Stimulated activated effector memory CD8-positive, alpha-beta T cell treated with anti-CD3 and anti-CD28 coated beads, Interleukin-12 subunit alpha, Interleukin-12 subunit beta, amount 100 ng/mL, for 72 hours (primary cell): ENCODE data around the gene PALLD.
"Not testable (repeated sequence)": the region's sequence is repeated elsewhere in the genome, so short reads cannot be mapped to it uniquely, and the experiment has no call there.

Experiments used
- ATAC-seq: fragments of 150-1000 bp; cut with Tn5 transposase; 2 replicates; pipeline ENCODE4 v1.10.0; 2021
- DNase-seq, 2 donors: peaks; one replicate each; pipeline ENCODE4 v3.0.0; 2021 to 2022; ENCODE audit warnings: low spot score in 2 of 2
- H3K27ac Mint-ChIP-seq: one replicate; pipeline ENCODE4 v1.8.0; 2022; ENCODE audit warnings: mild to moderate bottlenecking, mixed read lengths
- H3K36me3 Mint-ChIP-seq: one replicate; pipeline ENCODE4 v1.8.0; 2022; ENCODE audit warnings: mild to moderate bottlenecking, mixed read lengths
- H3K4me1 Mint-ChIP-seq: one replicate; pipeline ENCODE4 v1.8.0; 2022; ENCODE audit warnings: mixed read lengths
- H3K4me3 Mint-ChIP-seq: one replicate; pipeline ENCODE4 v1.8.0; 2022; ENCODE audit warnings: mild to moderate bottlenecking, mixed read lengths
- H3K9me3 Mint-ChIP-seq: one replicate; pipeline ENCODE4 v1.8.0; 2022; ENCODE audit warnings: mixed read lengths

The PALLD gene

GRCh38 chr4:168720396-168720900 lies 223.6 kb downstream of the PALLD start:
- DNase-seq = no peak
- Mint-ChIP-seq H3K36me3 (no peaks in the 10 kb centered on the region), H3K4me1 (peaks cover 7% of the 10 kb centered on the region), H3K27ac (no peak overlapping the region), H3K9me3 (peaks cover 6% of the 10 kb centered on the region), H3K4me3 (no peak overlapping the region)
- ATAC-seq = no peak

- no peak for ATAC-seq
- DNase-seq = no peak
- H3K36me3 Mint-ChIP-seq = no peaks in the 10 kb centered on the region
- peaks cover 6% of the 10 kb centered on the region for H3K9me3 Mint-ChIP-seq
- H3K4me3 Mint-ChIP-seq = no peak overlapping the region
- H3K4me1 Mint-ChIP-seq = peaks cover 7% of the 10 kb centered on the region
- H3K27ac Mint-ChIP-seq = no peak overlapping the region
Measured at GRCh38 chr4:168722391-168722790, 225.5 kb downstream of the PALLD start.

GRCh38 chr4:168723020-168723419 lies 226.2 kb downstream of the PALLD start:
- ATAC-seq (no peak), DNase-seq (no peak)
- H3K36me3 Mint-ChIP-seq = no peaks in the 10 kb centered on the region
- peaks cover 6% of the 10 kb centered on the region for H3K9me3 Mint-ChIP-seq
- H3K27ac Mint-ChIP-seq = no peak overlapping the region
- H3K4me3 Mint-ChIP-seq = no peak overlapping the region
- peaks cover 7% of the 10 kb centered on the region for H3K4me1 Mint-ChIP-seq

- Mint-ChIP-seq H3K9me3 (peaks cover 6% of the 10 kb centered on the region), H3K36me3 (no peaks in the 10 kb centered on the region), H3K4me3 (no peak overlapping the region), H3K4me1 (peaks cover 7% of the 10 kb centered on the region), H3K27ac (no peak overlapping the region)
- DNase-seq (no peak), ATAC-seq (no peak)
Measured at GRCh38 chr4:168723569-168723968, 226.7 kb downstream of the PALLD start.

GRCh38 chr4:168724243-168724642 lies 227.4 kb downstream of the PALLD start:
- ATAC-seq (no peak), DNase-seq (no peak)
- Mint-ChIP-seq H3K4me1 (peaks cover 7% of the 10 kb centered on the region), H3K9me3 (peaks cover 6% of the 10 kb centered on the region), H3K4me3 (no peak overlapping the region), H3K27ac (no peak overlapping the region), H3K36me3 (no peaks in the 10 kb centered on the region)

GRCh38 chr4:168724686-168725411 lies 228.0 kb downstream of the PALLD start:
- no peaks in the 10 kb centered on the region for H3K36me3 Mint-ChIP-seq
- DNase-seq (no peak), ATAC-seq (peak; percentile 34)
- no peak overlapping the region for H3K4me3 Mint-ChIP-seq
- peaks cover 3% of the 10 kb centered on the region for H3K9me3 Mint-ChIP-seq
- H3K27ac Mint-ChIP-seq = no peak overlapping the region
- peaks cover 7% of the 10 kb centered on the region for H3K4me1 Mint-ChIP-seq

- ATAC-seq (no peak), DNase-seq (no peak)
- Mint-ChIP-seq H3K27ac (no peak overlapping the region), H3K4me1 (peaks cover 7% of the 10 kb centered on the region), H3K36me3 (no peaks in the 10 kb centered on the region), H3K9me3 (peaks cover 2% of the 10 kb centered on the region), H3K4me3 (no peak overlapping the region)
Measured at GRCh38 chr4:168725930-168726329, 229.1 kb downstream of the PALLD start.

GRCh38 chr4:168727181-168727580 lies 230.3 kb downstream of the PALLD start:
- H3K36me3 Mint-ChIP-seq, ATAC-seq, DNase-seq, H3K9me3 Mint-ChIP-seq, H3K4me1 Mint-ChIP-seq, H3K4me3 Mint-ChIP-seq, H3K27ac Mint-ChIP-seq: not testable (repeated sequence)

- H3K27ac Mint-ChIP-seq = no peak overlapping the region
- no peaks in the 10 kb centered on the region for H3K36me3 Mint-ChIP-seq
- no peaks in the 10 kb centered on the region for H3K9me3 Mint-ChIP-seq
- no peak overlapping the region for H3K4me3 Mint-ChIP-seq
- H3K4me1 Mint-ChIP-seq = no peaks in the 10 kb centered on the region
- DNase-seq (no peak), ATAC-seq (no peak)
Measured at GRCh38 chr4:168731006-168731636, 234.3 kb downstream of the PALLD start.

GRCh38 chr4:168731706-168732414 lies 235.0 kb downstream of the PALLD start:
- no peaks in the 10 kb centered on the region for H3K9me3 Mint-ChIP-seq
- ATAC-seq = no peak
- H3K4me3 Mint-ChIP-seq = no peak overlapping the region
- no peaks in the 10 kb centered on the region for H3K36me3 Mint-ChIP-seq
- H3K4me1 Mint-ChIP-seq = no peaks in the 10 kb centered on the region
- H3K27ac Mint-ChIP-seq = no peak overlapping the region
- no peak for DNase-seq

GRCh38 chr4:168732714-168733113 lies 235.9 kb downstream of the PALLD start:
- no peaks in the 10 kb centered on the region for H3K4me1 Mint-ChIP-seq
- no peaks in the 10 kb centered on the region for H3K9me3 Mint-ChIP-seq
- no peak overlapping the region for H3K27ac Mint-ChIP-seq
- DNase-seq = no peak
- no peak overlapping the region for H3K4me3 Mint-ChIP-seq
- no peak for ATAC-seq
- no peaks in the 10 kb centered on the region for H3K36me3 Mint-ChIP-seq

- Mint-ChIP-seq H3K27ac (no peak overlapping the region), H3K4me1 (no peaks in the 10 kb centered on the region), H3K36me3 (no peaks in the 10 kb centered on the region), H3K4me3 (no peak overlapping the region), H3K9me3 (no peaks in the 10 kb centered on the region)
- ATAC-seq (no peak), DNase-seq (no peak)
Measured at GRCh38 chr4:168734703-168735678, 238.1 kb downstream of the PALLD start.

GRCh38 chr4:168735735-168736134 lies 238.9 kb downstream of the PALLD start:
- H3K4me3 Mint-ChIP-seq = no peak overlapping the region
- no peak overlapping the region for H3K27ac Mint-ChIP-seq
- no peaks in the 10 kb centered on the region for H3K9me3 Mint-ChIP-seq
- H3K4me1 Mint-ChIP-seq = no peaks in the 10 kb centered on the region
- H3K36me3 Mint-ChIP-seq = no peaks in the 10 kb centered on the region
- DNase-seq = no peak
- no peak for ATAC-seq

GRCh38 chr4:168736860-168737805 lies 240.3 kb downstream of the PALLD start:
- ATAC-seq (no peak), DNase-seq (no peak)
- H3K36me3 Mint-ChIP-seq = no peaks in the 10 kb centered on the region
- H3K4me3 Mint-ChIP-seq = no peak overlapping the region
- H3K9me3 Mint-ChIP-seq = no peaks in the 10 kb centered on the region
- no peak overlapping the region for H3K27ac Mint-ChIP-seq
- no peaks in the 10 kb centered on the region for H3K4me1 Mint-ChIP-seq
